Activated CD4-positive, alpha-beta T cell treated with anti-CD3 and anti-CD28 coated beads for 4 hours (primary cell): ENCODE results near the gene TMEM164.

Experiments
- DNase-seq, 2 donors: peaks; one replicate each; pipeline ENCODE4 v3.0.0-alpha.2; 2020

The TMEM164 gene

DNA sequence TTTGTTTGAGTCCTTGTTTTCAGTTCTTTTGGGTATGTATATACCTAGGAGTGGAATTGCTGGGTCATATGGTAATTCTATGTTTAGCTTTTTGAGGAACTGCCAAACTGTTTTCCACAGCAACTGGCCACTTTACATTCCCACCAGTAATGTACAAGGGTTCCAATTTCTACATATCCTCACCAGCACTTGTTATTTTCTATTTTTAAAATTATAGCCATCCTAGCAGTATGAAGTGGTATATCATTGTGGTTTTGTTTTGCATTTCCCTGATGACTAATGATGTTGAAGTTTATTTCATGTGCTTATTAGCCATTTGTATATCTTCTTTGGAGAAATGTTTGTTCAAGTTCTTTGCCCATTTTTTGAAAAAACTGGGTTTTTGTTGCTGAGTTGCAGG lies 39.6 kb downstream of the TMEM164 start:
- DNase-seq, result no peak

DNA sequence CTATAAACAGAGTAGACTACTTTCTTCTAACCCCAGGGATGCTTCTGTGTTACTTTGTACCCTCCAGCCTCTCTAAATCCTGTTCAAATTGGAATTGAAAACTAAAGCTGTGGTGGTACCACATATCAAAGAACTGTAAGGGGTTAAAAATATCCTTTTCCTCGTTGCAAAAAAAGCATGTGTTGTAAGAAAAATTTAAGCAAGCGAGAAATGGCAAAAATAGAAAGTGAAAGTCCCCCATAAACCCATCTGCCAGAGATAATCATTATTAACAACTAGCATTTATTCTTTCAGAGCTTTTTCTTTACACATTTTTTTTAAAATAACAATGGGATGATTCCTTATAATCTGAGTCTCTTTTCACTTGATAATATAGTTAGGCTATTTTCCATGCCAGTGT lies 40.6 kb downstream of the TMEM164 start:
- DNase-seq, result no peak

DNA sequence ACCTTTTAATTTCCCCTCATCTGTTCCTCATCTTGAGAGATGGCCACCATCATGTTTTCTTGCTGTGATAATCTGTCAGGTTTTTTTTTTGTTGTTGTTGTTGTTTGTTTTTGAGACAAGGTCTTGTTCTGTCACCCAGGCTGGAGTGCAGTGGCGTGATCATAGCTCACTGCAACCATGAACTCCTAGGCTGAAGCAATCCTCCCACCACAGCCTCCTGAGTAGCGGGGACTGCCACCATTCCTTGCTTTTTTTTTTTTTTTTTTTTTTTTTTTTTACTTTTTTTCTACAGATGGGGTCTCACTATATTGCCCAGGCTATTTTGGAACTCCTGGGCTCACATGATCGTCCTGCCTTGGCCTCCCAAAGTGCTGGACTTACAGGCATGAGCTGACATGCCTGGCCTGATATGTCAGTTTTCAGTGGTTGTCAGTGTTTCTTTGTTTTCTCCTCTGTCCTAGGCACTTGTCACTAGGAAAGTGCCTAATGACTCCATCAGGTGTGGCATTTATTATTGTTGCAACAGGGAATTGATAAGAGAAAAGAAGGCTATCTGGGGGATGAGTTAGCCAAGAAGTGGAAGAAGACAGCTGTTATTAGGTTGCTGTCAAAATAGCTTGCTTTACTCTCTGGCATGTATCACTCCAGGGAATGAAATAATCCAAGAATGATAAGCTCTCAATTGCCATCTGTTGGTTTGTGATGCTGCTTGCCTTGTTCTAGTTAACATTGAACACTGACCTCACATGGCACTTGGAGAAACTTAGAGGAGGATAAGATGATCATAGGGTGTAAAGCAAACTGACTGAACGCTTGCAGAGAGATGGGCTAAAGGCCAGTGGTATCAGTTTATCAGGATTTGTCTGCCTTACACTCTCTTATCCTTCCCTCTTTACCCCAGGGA lies 41.7 kb downstream of the TMEM164 start:
- DNase-seq, result no peak

DNA sequence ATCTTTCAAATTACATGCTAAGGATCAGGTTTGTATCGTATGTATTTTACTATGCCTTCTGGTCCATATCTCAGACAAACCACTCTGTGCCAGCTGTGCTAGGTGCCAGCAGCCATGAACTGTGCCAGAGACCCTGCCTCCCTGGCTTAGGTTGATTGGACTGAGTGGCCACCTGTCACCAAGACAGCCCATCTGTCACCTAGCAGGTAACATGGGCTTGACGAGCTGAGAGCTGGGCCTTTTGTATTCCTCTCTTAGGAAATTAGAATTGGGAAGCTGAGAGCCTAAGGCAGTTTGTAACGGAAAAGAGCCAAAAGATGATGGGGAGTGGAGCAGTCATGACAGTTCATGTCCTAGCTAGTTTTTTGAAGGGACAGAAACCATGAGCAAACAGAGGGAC lies 42.5 kb downstream of the TMEM164 start:
- no peak for DNase-seq

DNA sequence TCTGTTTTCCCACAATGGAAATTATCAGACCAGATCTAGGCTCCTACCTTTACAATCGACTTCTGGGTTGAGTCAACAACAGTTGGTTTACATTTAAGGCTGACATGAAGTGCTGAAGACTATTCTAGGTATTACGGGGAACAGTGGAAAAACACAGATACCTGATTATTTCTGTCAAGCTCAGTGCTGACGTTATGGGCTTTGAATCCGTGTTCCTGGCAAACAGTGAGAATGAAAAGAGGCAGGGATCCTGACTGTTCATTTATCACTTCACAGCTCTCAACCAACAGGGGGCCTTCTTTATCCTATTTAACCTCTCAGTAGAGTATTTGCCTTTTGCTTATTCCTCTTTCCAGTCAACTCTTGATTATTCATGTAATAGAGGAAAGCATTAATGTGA lies 43.1 kb downstream of the TMEM164 start:
- DNase-seq, result no peak

DNA sequence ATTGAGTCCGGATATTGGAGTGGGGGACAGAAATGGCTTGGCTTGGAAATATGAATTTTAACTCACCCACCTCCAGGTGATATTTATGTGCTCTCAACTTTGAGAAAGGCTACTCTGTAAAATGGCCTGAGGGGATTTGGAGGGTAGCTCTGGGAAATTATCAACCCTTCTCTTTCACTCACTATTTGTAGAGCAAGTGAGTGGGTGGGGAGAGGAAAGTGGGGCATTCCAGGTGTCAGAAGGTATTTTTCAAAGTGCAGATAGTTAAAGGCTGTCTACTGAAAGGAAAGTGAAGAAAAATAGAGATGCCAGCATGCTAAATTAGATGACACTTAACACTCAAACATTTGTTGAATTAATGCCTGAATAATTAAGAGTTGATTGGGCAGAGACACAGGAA lies 44.1 kb downstream of the TMEM164 start:
- DNase-seq, result no peak

DNA sequence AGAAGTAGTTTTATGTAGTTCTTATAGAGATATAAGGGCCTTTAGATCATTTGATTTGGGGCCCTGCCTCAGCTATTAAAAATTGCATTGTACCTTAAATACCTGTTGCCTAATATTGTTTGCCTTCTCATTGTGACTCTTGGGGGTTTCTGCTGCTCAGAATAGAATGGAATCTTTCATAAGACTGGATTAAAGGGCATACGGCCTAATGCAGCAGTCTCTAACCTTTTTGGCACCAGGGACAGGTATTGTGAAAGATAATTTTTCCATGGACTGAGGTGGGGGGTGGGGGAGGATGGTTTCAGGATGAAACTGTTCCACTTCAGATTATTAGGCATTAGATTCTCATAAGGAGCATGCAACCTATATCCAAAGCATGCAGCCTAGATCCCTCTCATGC lies 46.2 kb downstream of the TMEM164 start:
- DNase-seq, result no peak

DNA sequence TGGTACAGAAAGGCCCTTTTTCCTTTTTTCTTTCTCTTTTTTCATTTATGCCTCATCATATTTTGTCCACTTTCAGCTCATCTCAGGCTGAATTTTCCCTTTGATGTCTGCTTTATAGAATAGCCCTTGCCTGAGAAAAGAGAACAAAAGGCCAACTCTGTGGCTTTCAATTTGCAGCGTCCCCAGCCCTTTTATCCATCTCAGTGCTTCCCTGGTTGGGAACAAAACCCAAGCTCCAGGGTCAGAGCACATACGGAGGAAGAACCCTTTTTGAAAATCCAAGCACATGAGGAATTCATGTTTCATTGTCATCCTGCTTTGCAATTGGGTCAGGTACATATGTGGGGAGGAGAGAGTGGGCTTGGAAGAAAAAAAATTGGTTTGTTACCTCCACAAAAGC lies 47.5 kb downstream of the TMEM164 start:
- no peak for DNase-seq

DNA sequence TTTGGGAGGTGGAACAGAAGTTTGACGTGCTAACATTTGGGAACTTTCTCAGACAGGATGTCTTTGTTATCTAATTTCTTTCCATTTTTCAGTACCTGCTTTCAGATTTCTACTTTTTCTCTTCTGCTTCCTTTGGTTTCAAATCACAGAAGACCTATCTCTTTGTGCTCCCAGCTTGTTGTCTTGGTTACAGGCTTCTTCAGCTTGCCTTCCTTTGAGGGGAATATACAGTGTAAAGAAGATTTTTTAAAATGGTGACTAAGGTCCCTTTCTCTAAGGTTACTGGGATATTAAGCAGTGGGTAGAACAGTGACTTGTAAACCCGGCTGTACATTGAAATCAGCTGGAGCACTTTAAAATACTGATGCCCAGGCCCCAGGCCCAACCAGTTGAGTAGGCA lies 48.0 kb downstream of the TMEM164 start:
- no peak for DNase-seq

DNA sequence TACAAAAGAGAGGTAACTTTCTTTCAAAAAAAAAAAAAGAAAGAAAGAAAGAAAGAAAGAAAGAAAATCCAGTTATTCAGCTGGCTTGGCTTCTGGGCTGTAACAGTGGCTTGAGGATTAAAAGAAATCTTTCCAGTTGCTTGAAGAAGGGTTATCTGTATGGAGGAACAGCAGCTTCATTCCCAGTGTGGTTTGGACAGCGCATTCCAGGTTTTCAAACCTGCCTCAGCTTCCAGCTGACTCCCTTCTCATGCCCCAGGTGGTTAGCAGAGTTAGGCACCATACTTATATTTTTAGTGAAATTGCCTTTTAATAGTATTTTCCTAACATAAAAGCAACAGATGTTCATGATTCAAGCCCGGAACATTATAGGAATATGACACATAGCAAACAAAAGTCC lies 48.6 kb downstream of the TMEM164 start:
- no peak for DNase-seq

DNA sequence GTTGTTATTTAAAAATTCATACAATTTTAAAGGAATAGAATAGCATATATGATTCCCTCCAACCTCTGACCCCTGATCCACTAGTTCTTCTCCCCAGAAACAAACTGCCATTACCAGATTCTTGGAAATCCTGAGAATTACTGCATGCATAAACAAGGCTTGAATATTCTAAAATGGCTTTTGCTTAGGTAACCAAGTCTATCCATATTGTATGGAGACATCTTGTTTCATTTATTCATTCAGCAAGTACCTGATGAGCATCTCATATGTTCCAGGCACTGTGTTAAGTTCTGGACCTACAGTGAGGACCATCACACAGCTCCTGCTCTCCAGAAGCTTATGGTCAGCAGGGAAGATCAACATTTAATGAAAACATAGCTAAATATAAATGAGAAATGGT lies 49.4 kb downstream of the TMEM164 start:
- no peak for DNase-seq

DNA sequence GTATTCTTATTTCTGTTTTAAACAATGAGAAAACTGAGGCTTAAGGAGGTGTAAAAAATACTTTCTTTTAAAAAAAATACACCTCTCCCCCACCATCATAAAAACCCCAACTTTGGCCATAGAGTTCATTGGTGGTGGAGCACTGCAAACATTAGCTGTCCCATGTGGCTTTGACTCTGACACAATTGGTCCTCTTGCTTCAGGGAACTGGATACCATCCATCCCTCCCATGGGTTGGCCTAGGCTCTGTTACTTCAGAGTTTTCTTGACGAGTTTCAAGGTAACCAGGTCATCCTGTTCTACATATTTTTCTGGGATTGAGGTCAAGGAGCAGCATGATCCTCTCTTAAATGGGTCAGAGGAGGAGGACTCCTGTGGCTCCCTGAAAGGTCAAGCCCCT lies 50.5 kb downstream of the TMEM164 start:
- DNase-seq, result no peak

DNA sequence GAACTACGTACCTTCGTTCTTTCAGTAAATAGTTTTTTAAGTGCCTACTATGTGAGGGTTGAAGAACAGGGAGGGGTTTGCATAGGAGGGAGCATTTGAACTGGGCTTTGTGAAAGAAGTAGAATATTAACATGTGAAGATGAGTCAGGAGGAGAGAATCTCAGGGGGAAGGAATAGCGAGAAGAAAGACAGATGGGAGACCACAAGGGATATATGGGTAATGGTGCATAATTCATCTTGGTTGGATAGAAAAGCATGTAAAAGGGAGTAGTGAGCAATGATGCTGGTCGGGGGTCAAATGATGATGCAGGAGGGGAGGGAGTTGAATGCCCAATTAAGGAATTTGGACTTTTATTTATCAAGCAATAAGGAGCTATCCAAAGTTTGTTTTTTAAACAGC lies 52.7 kb downstream of the TMEM164 start:
- DNase-seq, result no peak

DNA sequence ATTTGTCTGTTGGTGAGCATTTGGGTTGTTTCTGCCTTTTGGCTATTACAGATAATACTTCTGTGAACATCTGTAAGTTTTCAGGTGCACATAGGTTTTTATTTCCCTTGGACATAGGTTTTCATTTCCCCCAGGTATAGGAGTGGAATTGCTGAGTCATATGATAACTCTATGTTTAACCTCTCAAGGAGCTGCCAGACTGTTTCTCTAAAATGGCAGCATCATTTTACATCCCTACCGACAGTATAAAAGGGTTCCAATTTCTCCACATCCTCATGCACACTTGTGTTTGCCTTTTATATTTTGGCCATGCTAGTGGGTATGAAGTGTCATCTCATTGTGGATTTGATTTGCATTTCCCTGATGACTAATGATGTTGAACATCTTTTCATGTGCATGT lies 53.5 kb downstream of the TMEM164 start:
- DNase-seq, result no peak

DNA sequence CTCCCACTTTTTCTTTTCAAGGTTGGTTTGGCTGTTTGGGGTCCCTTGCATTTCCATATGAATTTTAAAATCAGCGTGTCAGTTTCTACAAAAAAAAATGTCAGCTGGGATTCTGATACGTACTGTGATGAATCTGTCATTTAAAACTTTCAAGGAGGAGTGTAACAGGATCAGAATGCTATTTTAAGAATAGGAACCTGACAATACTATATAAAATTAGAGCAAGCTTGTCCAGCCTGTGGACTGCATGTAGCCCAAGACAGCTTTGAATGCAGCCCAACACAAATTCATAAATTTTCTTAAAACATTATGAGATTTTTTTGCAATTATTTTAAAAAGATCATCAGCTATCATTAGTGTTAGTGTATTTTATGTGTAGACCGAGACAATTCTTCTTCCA lies 56.5 kb downstream of the TMEM164 start:
- DNase-seq, result no peak

DNA sequence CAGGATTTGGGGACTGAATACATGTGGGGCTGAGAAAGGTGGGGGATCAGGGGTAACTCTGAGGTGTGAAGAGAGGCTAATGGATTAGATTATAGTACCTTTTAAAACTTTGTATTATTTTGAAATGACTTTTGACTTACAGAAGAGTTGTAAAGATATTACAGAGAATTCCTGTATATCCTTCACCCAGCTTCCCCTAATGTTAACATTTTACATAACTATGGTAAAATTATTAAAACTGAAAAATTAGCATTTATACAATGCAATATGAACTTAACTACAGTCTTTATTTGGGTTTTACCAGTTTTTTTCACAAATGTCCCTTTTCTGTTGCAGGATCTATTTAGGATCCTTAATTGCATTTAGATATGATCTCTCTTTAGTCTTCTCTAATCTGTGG lies 57.4 kb downstream of the TMEM164 start:
- no peak for DNase-seq

DNA sequence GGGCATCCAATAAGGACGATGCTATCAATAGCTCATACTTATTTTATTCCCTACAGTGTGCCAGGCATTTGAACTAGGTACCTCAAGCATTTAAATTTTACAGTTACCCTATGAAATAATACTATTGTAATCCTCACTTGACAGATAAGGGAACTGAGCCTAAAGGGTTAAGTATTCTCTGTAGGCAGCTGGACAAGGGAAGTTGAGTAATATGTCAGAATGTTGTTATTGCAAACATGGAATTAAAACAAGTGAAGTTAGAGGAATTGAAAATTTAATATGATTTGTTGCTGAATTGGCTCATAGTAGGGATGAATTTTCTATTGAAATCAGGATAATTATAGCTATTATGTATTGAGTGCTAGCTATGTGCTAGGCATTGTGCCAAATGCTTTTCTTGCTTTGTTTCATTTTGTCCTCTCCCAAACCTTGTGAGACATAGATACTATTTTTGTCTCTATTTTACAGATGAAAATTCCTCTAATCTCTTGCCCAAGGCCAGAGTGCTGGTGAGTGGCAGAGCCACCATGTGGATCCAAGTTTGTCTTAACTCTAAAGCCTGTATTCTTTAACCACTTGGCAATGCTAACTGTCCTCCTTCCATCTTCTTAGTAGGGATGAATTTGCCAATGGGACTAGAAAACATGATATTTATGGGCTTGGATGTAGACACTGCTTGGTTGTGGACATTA lies 58.1 kb downstream of the TMEM164 start:
- DNase-seq, result no peak

DNA sequence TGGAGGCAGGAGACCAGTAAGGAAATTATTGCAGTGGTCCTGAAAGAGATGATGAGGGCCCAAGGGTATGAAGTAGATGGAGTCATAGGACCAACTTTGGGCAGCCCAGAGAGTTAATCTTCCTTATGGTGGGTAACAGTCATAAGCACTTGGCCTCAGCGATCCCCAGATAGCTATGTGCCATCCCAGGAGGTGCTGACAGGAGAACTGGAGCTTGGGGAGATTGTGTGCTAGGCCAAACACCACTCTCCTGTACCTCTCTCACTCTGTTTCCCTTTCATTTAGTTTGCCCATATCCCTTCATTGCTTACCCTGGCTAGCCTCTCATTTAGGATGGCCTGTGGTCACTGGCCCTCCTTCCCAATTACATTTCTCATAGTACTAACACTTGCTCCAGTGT lies 60.0 kb downstream of the TMEM164 start:
- DNase-seq, result no peak

DNA sequence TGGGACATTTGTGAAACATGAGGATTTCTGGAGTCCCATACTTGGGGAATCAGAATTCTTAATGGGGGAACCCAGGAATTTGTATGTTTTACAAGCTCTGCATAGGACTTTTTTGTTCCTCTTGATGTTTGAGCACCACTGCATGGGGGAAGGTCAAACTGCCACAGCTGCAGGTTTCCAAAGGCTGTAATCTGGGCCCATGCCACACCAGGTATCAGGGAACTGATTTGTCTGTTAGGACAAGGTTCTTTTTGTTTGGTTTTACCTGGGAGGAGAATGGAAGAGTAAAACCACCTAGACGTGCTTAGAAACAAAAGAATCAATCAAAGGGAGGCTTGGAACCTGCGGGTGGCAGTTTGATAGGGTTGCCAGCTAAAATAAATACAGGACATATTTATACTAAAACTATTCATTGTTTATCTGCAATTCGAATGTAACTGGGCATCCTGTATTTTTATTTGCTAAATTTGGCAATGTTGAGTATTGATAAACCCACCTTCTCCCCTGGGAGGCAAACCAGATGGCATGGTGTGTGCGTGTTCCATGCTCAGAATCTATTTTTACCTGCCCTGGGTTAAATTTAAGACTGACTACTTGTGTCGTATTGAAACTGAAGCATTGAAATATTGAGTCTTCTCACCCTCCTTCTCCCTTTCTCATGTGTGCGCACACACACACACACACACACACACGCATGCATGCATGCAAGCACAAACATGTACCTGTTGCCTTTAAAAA lies 63.7 kb downstream of the TMEM164 start:
- no peak for DNase-seq

DNA sequence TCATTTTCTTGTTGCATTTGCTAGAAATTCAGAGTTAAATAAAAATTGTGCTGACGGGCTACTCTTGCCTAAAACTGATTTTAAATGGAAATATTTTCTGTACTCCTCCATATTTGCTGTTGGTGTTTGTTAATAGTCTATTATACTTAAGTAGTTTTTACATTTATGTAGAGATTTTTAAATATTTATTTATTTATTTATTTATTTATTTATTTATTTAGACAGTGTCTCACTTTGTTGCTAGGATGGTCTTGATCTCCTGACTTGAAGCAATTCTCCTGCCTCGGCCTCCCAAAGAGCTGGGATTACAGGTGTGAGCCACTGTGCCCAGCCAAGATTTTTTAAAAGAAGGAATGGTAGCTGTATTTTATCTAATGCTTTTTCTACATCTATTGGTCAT lies 68.1 kb downstream of the TMEM164 start:
- no peak for DNase-seq

DNA sequence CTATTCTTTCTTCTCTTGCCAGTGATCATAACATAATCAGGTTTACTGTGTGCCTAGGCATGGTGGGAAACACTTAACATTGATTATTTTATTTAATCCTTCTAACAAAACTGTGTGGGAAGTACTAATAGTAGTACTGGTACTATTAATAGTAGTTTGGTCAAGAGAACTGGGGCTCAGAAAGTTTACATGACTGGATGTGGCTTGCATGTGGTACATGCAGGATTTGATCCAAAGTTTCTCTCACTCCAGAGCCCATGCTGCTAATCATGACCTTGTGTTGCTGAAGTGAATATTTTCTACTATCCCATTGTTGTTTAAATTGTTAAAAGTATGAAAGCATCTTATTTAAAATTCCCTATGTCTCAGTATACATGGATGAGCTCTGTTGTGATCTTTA lies 78.4 kb downstream of the TMEM164 start:
- DNase-seq, result no peak

DNA sequence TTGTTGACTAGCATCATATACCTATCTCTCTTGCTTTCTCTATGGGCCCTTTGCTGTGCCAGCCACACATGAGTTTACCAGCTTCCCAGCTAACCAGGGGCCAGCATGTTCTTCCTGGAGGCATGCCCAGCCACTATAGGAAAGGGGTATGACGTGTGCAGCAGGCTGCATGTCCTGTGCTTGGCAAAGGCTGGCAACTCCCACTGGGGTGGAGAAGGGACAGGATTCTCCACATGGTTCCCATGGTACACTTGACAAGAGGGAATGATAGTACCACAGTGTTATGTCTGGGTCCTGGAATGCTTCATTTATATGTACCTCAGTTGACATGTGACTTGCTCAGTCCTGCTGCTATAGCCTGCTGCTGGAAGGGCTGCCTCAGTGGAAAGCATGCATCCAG lies 78.8 kb downstream of the TMEM164 start:
- DNase-seq, result no peak

DNA sequence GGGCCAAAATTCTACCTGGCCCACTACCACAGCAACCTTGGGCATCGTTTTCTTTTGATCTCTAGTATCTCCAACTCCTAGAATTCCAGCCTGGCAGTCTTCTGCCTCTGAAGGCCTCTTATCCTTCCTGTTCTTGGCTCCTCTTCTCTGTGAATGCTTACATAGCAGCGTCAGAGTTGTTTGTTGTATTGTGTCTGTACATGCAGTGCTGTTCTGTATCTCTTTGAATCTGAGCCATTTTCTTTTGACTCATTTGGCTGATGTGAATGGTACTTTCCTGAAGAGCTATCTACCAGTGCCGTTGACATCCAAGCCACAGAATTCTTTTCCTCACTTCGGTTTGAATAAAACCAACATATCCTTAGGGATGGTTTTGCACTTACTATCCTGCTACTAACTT lies 79.2 kb downstream of the TMEM164 start:
- no peak for DNase-seq
